GM12878 (cell line): ENCODE results near the gene MORN4. TPM values are rescaled to one million over a fixed set of nuclear protein-coding genes. Genes with fewer than 3 reads are reported as not detected.

Experiments
- ATAC-seq: fragments of 200-7000 bp; cut with Tn5 transposase; 3 replicates; pipeline ENCODE4 v1.9.1; 2020; ENCODE audit warnings: mild to moderate bottlenecking, moderate library complexity
- BruUV-seq: library from RNA; stranded (reverse); fragments of 400-500 nt; replicated peaks from 2 replicates; lab custom pipeline; 2021; lab: Mats Ljungman, UMichigan
- CTCF ChIA-PET: fragments of 300-600 bp; sonication (Branson Sonifier 250); formaldehyde crosslinking; extraction: SDS; loops from one replicate; lab custom pipeline; 2021; ENCODE audit warnings: inconsistent platforms; lab: Yijun Ruan, JAX
- POLR2A ChIA-PET: fragments of 350-600 bp; formaldehyde crosslinking; extraction: SDS; loops from one replicate; lab custom pipeline; 2021; ENCODE audit warnings: inconsistent platforms; lab: Charles Lee
- RAD21 ChIA-PET: fragments of 300-600 bp; sonication (Branson Sonifier 250); formaldehyde crosslinking; loops from one replicate; lab custom pipeline; 2023; ENCODE audit warnings: antibody characterized with exemption; ENCODE audit not compliant: unreplicated experiment; lab: Charles Lee
- SMC1A ChIA-PET: fragments of 300-600 bp; sonication (Branson Sonifier 250); formaldehyde crosslinking; loops from one replicate; lab custom pipeline; 2023; ENCODE audit not compliant: unreplicated experiment, uncharacterized antibody; lab: Charles Lee
- DNase-seq: peaks from one replicate; pipeline ENCODE4 v3.0.0-alpha.2; 2011; ENCODE audit warnings: low read depth, low spot score
- FAIRE-seq: peaks from 3 replicates; lab custom pipeline; 2011; peaks lifted over from hg19 to GRCh38; lab: Jason Lieb, UNC
- H2AFZ ChIP-seq: 2 replicates; pipeline ENCODE4 v1.6.0; 2011; ENCODE audit warnings: low read depth, low read length, control low read depth; ENCODE audit not compliant: control insufficient read depth
- H3K27ac ChIP-seq: 2 replicates; pipeline ENCODE4 v1.5.1; 2011; ENCODE audit warnings: control low read depth; ENCODE audit not compliant: control insufficient read depth, insufficient read depth
- H3K27me3 ChIP-seq, 2 experiments: replicated peaks in 1 of 2; 2 replicates each; pipeline versions ENCODE4 v1.6.0 to v1.6.1; 2011; ENCODE audit warnings: low read length in 1 of 2; ENCODE audit not compliant: control insufficient read depth in 2 of 2, insufficient read depth in 2 of 2
- H3K36me3 ChIP-seq, 2 experiments: 2 replicates each; pipeline ENCODE4 v1.5.1; 2011; ENCODE audit warnings: low read length in 1 of 2; ENCODE audit not compliant: control insufficient read depth in 2 of 2, insufficient read depth in 2 of 2
- H3K4me1 ChIP-seq: 2 replicates; pipeline ENCODE4 v1.6.1; 2011; ENCODE audit warnings: mild to moderate bottlenecking, low read length, moderate library complexity, mixed read lengths; ENCODE audit not compliant: control insufficient read depth, insufficient read depth
- H3K4me2 ChIP-seq: 2 replicates; pipeline ENCODE4 v1.6.0; 2011; ENCODE audit warnings: control low read depth; ENCODE audit not compliant: control insufficient read depth, insufficient read depth
- H3K4me3 ChIP-seq: fragments of 200-600 bp; sonication (generic); 2 replicates; pipeline ENCODE4 v1.5.1; 2016
- H3K79me2 ChIP-seq: 2 replicates; pipeline ENCODE4 v1.6.0; 2011; ENCODE audit warnings: low read length; ENCODE audit not compliant: control insufficient read depth, insufficient read depth
- H3K9ac ChIP-seq: 2 replicates; pipeline ENCODE4 v1.8.0; 2011; ENCODE audit warnings: low read length, control low read depth, mixed read lengths; ENCODE audit not compliant: control insufficient read depth, insufficient read depth
- H3K9me3 ChIP-seq: replicated peaks from 3 replicates; pipeline ENCODE4 v1.5.1; 2011; ENCODE audit warnings: mild to moderate bottlenecking, low read length; ENCODE audit not compliant: control insufficient read depth, insufficient read depth
- H4K20me1 ChIP-seq: 2 replicates; pipeline ENCODE4 v1.6.0; 2011; ENCODE audit not compliant: control insufficient read depth, insufficient read depth
- GABPA ChIP-seq: IDR thresholded peaks from 2 replicates; pipeline ENCODE4 v1.6.1; 2014; ENCODE audit warnings: antibody characterized with exemption, low read depth, mild to moderate bottlenecking, inconsistent platforms
- MEF2A ChIP-seq: IDR thresholded peaks from 2 replicates; pipeline ENCODE4 v1.6.1; 2011; ENCODE audit warnings: low read depth, mild to moderate bottlenecking, low read length, moderate library complexity; ENCODE audit not compliant: insufficient read depth
- NFYB ChIP-seq: IDR thresholded peaks from 2 replicates; pipeline ENCODE4 v1.6.1; 2011; ENCODE audit warnings: low read depth, mild to moderate bottlenecking, low read length, improper control_type of control experiment, moderate library complexity; ENCODE audit not compliant: insufficient read depth
- TAF1 ChIP-seq: IDR thresholded peaks from 2 replicates; pipeline ENCODE4 v1.6.1; 2011; ENCODE audit warnings: mild to moderate bottlenecking, low read depth, low read length, borderline replicate concordance
- TBL1XR1 ChIP-seq: IDR thresholded peaks from 2 replicates; pipeline ENCODE4 v1.6.1; 2012; ENCODE audit warnings: low read depth, low read length, improper control_type of control experiment
- ZNF384 ChIP-seq: IDR thresholded peaks from 2 replicates; pipeline ENCODE4 v1.6.1; 2012; ENCODE audit warnings: low read depth, mild to moderate bottlenecking, low read length, improper control_type of control experiment, borderline replicate concordance
- ZNF687 ChIP-seq: fragments of 450-650 bp; IDR thresholded peaks from 2 replicates; pipeline ENCODE4 v1.6.1; 2017; ENCODE audit warnings: mild to moderate bottlenecking, moderate library complexity
- WGBS: methylation state at CpG from one replicate; pipeline ENCODE4 v1.1.6; 2016; ENCODE audit warnings: low lambda C conversion rate; ENCODE audit not compliant: insufficient replicate concordance, insufficient coverage; ENCODE audit errors: missing lambda C conversion rate; 5-methylcytosine and 5-hydroxymethylcytosine counted together
- in situ Hi-C: fragments of 300-500 bp; cut with MboI; formaldehyde crosslinking; loops from 9 replicates; pipeline ENCODE4 v1.14.3; 2018; ENCODE audit warnings: mixed read lengths
- intact Hi-C: fragments of 100-400 bp; cut with micrococcal nuclease; formaldehyde crosslinking; loops from one replicate; pipeline ENCODE4 v1.14.2; 2022; ENCODE audit not compliant: unreplicated experiment
- polyA plus RNA-seq, 11 experiments: library from polyadenylated mRNA; depleted of rRNA in 4 of 11; unstranded in 6 of 11; stranded (reverse) in 5 of 11; fragments of >200 nt; fragmentation: Nextera tagmentation in 4 of 11; fragmentation: Illumina TruSeq in 1 of 11; extraction: Ambion mirVana in 4 of 11; extraction: Trizol in 1 of 11; gene quantifications; 1 replicate in 1 of 11; 2 replicates in 10 of 11; pipeline versions ENCODE4 v1.2.1 to v1.2.3, GENCODE V29; 2011 to 2016; ENCODE audit warnings: inconsistent platforms in 2 of 11, missing spikeins in 2 of 11, low read depth in 1 of 11
- total RNA-seq, 4 experiments: library from RNA; depleted of rRNA in 3 of 4; stranded (reverse); fragments of >200 nt in 3 of 4; fragmentation: Illumina TruSeq in 1 of 4; extraction: Trizol in 1 of 4; gene quantifications; 2 replicates each; pipeline versions ENCODE4 v1.2.1 to v1.2.3, GENCODE V29; 2013 to 2021

The MORN4 gene
- total and polyA plus RNA-seq, 10 of the 15 experiments (the other 5 are each of a cell fraction or from before 2014, with no cell fraction given): 1.3 to 5.5 (median 2.6) TPM

GRCh38 chr10:97669571-97669970 lies 36.3 kb upstream of the MORN4 start:
- H3K4me3 ChIP-seq: no peak overlapping the region
- no peak for FAIRE-seq
- DNase-seq: no peak
- no TSS peak for BruUV-seq
- no peak overlapping the region for H3K27ac ChIP-seq
- H2AFZ ChIP-seq: no peak overlapping the region
- in situ Hi-C loops (no loop called here), intact Hi-C loops (no loop called here)
- no peaks in the 10 kb centered on the region for H3K79me2 ChIP-seq
- POLR2A ChIA-PET: no interaction called here
- RAD21 ChIA-PET: no interaction called here
- no peaks in the 10 kb centered on the region for H3K9me3 ChIP-seq
- H3K4me2 ChIP-seq: no peak overlapping the region
- ATAC-seq: no peak
- peaks cover 2 to 10% of the 10 kb centered on the region in 2 experiments for H3K36me3 ChIP-seq
- SMC1A ChIA-PET: interaction anchor here (1.2 to 1.7 kb wide), 2 partner anchors 20 to 67 kb away, joined by 4 to 6 read pairs; partner anchors contain the start of gene ZFYVE27
- H3K9ac ChIP-seq: no peak overlapping the region
- H3K27me3 ChIP-seq: no peaks in the 10 kb centered on the region
- CTCF ChIA-PET: interaction anchor here (0.7 to 1.6 kb wide), 4 partner anchors 10 to 98 kb away, joined by 3 to 4 read pairs (median 3); no protein-coding TSS in a partner anchor
- 100% methylated on average over 1 of the region's 1 CpG for WGBS
- no peaks in the 10 kb centered on the region for H4K20me1 ChIP-seq
- H3K4me1 ChIP-seq: no peaks in the 10 kb centered on the region
- TF ChIP-seq GABPA (no peak), ZNF384 (no peak), MEF2A (no peak), TAF1 (no peak), NFYB (no peak), TBL1XR1 (no peak), ZNF687 (no peak)
